ENCODE measurements around the gene CFHR5.

Gene CFHR5

DNA sequence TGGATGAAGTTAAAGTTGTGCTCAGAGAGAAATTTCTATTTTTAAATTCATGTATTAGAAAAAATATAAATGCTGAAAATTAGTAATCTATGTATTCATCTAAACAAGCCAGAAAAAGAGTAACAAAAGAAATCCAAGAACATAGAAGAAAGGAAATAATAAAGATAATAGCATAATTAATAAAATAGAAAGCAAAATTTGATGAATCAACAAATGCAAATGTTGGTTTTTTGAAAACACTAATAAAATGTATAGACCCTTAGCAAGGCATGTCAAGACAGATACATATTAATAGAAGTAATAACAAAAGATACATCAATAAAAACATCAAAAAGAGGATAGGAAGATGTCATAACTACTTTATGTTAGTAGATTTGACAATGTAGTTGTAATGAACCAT, 71.7 kb downstream of the CFHR5 start:
- Mint-ChIP-seq H3K9me3 (no peaks in the 10 kb centered on the region), H3K36me3 (no peaks in the 10 kb centered on the region), H3K27ac (no peak overlapping the region), H3K4me1 (no peaks in the 10 kb centered on the region), H3K4me3 (no peak overlapping the region)
- ATAC-seq: no peak
- no peak for DNase-seq (ENCODE audit: low spot score in 2 of 2)
